OCI-LY1 (cell line): ENCODE data around the gene PIGV.

ENCODE experiments used
- H2AFZ ChIP-seq: fragments of 200-600 bp; sonication (generic), shearing (Covaris generic); 2 replicates; pipeline ENCODE4 v1.6.0; 2014; ENCODE audit warnings: antibody characterized with exemption, mild to moderate bottlenecking, low read length
- H3F3A ChIP-seq: fragments of 200-600 bp; sonication (generic), shearing (Covaris generic); 2 replicates; pipeline ENCODE4 v1.6.0; 2014; ENCODE audit warnings: mild to moderate bottlenecking, antibody characterized with exemption, low read length, moderate library complexity; ENCODE audit not compliant: insufficient read depth
- H3K27ac ChIP-seq: fragments of 200-600 bp; sonication (generic); 2 replicates; pipeline ENCODE4 v1.5.1; 2014; ENCODE audit warnings: low read length, mixed run types, mild to moderate bottlenecking, low read depth; ENCODE audit not compliant: poor library complexity, severe bottlenecking
- H3K27me3 ChIP-seq: fragments of 200-600 bp; sonication (generic); 2 replicates; pipeline ENCODE4 v1.6.0; 2014; ENCODE audit warnings: antibody characterized with exemption, mild to moderate bottlenecking, low read length, moderate library complexity; ENCODE audit not compliant: insufficient read depth
- H3K36me3 ChIP-seq: fragments of 200-600 bp; sonication (generic); 2 replicates; pipeline ENCODE4 v1.6.1; 2014; ENCODE audit warnings: mild to moderate bottlenecking, antibody characterized with exemption, low read length, moderate library complexity, mixed read lengths; ENCODE audit not compliant: insufficient read depth
- H3K4me1 ChIP-seq: fragments of 200-600 bp; sonication (generic); 2 replicates; pipeline ENCODE4 v1.5.1; 2014; ENCODE audit warnings: mild to moderate bottlenecking, low read length, moderate library complexity; ENCODE audit not compliant: insufficient read depth, severe bottlenecking
- H3K4me2 ChIP-seq: fragments of 200-600 bp; sonication (generic), shearing (Covaris generic); 2 replicates; pipeline ENCODE4 v1.6.1; 2014; ENCODE audit warnings: low read length
- H3K4me3 ChIP-seq: fragments of 200-600 bp; sonication (generic); 2 replicates; pipeline ENCODE4 v1.5.1; 2014; ENCODE audit warnings: low read length, low read depth, mild to moderate bottlenecking, mixed read lengths; ENCODE audit not compliant: poor library complexity, severe bottlenecking
- H3K79me2 ChIP-seq: fragments of 200-600 bp; shearing (Covaris generic); 2 replicates; pipeline ENCODE4 v1.6.1; 2016; ENCODE audit warnings: mixed run types, low read length, mixed read lengths; ENCODE audit not compliant: insufficient read depth
- H3K9ac ChIP-seq: fragments of 200-600 bp; sonication (generic), shearing (Covaris generic); 2 replicates; pipeline ENCODE4 v1.6.1; 2014; ENCODE audit warnings: mild to moderate bottlenecking, low read length, mixed read lengths
- H3K9me2 ChIP-seq: fragments of 200-600 bp; sonication (generic), shearing (Covaris generic); 2 replicates; pipeline ENCODE4 v1.6.1; 2014; ENCODE audit warnings: low read depth, mild to moderate bottlenecking, low read length, mixed read lengths
- H3K9me3 ChIP-seq: fragments of 200-600 bp; shearing (Covaris generic); 2 replicates; pipeline ENCODE4 v1.6.1; 2014; ENCODE audit warnings: low read length, mixed read lengths
- H4K20me1 ChIP-seq: fragments of 200-600 bp; sonication (generic), shearing (Covaris generic); 2 replicates; pipeline ENCODE4 v1.6.0; 2016; ENCODE audit warnings: mild to moderate bottlenecking, low read length; ENCODE audit not compliant: insufficient read depth
- CTCF ChIP-seq: fragments of 200-600 bp; sonication (generic), shearing (Covaris generic); IDR thresholded peaks from 2 replicates; pipeline ENCODE4 v1.5.1; 2017; ENCODE audit warnings: mild to moderate bottlenecking, antibody characterized with exemption, low read length, moderate library complexity, mixed read lengths
- EZH2 ChIP-seq: fragments of 200-600 bp; sonication (generic), shearing (Covaris generic); IDR thresholded peaks from 2 replicates; pipeline ENCODE4 v1.8.0; 2017; ENCODE audit warnings: borderline replicate concordance, mixed run types, mild to moderate bottlenecking, antibody characterized with exemption, low read length, moderate library complexity, mixed read lengths

Gene PIGV

GRCh38 chr1:26745191-26745590 lies 42.6 kb upstream of the PIGV start:
- no peak overlapping the region for H3K4me3 ChIP-seq
- no peak overlapping the region for H3K9ac ChIP-seq

GRCh38 chr1:26747048-26747447 lies 40.7 kb upstream of the PIGV start:
- no peak overlapping the region for H2AFZ ChIP-seq
- H3K9ac ChIP-seq = no peak overlapping the region
- no peaks in the 10 kb centered on the region for H4K20me1 ChIP-seq
- H3K36me3 ChIP-seq = peaks cover 90% of the 10 kb centered on the region
- H3K4me2 ChIP-seq = no peak overlapping the region
- H3K27me3 ChIP-seq = no peaks in the 10 kb centered on the region
- no peaks in the 10 kb centered on the region for H3K9me3 ChIP-seq
- peaks cover 25% of the 10 kb centered on the region for H3K79me2 ChIP-seq
- peaks cover 28% of the 10 kb centered on the region for H3K4me1 ChIP-seq
- H3K27ac ChIP-seq = no peak overlapping the region
- no peak overlapping the region for H3K4me3 ChIP-seq
- no peaks in the 10 kb centered on the region for H3F3A ChIP-seq
- TF ChIP-seq EZH2 (no peak), CTCF (no peak)
- no peaks in the 10 kb centered on the region for H3K9me2 ChIP-seq

More at GRCh38 chr1:26745191-26745590, 42.6 kb upstream of the PIGV start:
- Histone ChIP-seq H4K20me1 (no peaks in the 10 kb centered on the region), H3K27ac (peak overlapping the region; percentile 84), H3K4me1 (peaks cover 38% of the 10 kb centered on the region), H3K9me2 (no peaks in the 10 kb centered on the region), H3F3A (no peaks in the 10 kb centered on the region), H3K4me2 (no peak overlapping the region), H3K27me3 (no peaks in the 10 kb centered on the region), H3K79me2 (peaks cover 16% of the 10 kb centered on the region; the same call in 1 of the 2 replicates), H3K36me3 (peaks cover 90% of the 10 kb centered on the region), H2AFZ (no peak overlapping the region), H3K9me3 (no peaks in the 10 kb centered on the region)
- no peak for TF ChIP-seq CTCF
- TF ChIP-seq EZH2 = no peak

- Histone ChIP-seq H3K4me3 (no peak overlapping the region), H3K79me2 (peaks cover 32% of the 10 kb centered on the region), H3K4me1 (peaks cover 14% of the 10 kb centered on the region), H3K36me3 (peaks cover 90% of the 10 kb centered on the region), H3F3A (no peaks in the 10 kb centered on the region), H4K20me1 (no peaks in the 10 kb centered on the region), H3K27ac (no peak overlapping the region), H3K27me3 (no peaks in the 10 kb centered on the region), H3K4me2 (no peak overlapping the region), H3K9ac (no peak overlapping the region), H3K9me3 (no peaks in the 10 kb centered on the region), H3K9me2 (no peaks in the 10 kb centered on the region), H2AFZ (no peak overlapping the region)
- no peak for TF ChIP-seq EZH2
- no peak for TF ChIP-seq CTCF
Observed at GRCh38 chr1:26748351-26748750, 39.4 kb upstream of the PIGV start.
